ENCODE measurements around the gene ZNF530.

The ZNF530 gene

GRCh38 chr19:57578487-57579205 is 21.0 kb upstream of the ZNF530 start, which contains the start of gene ZNF416:
ZNF416 (minus strand) TSS chr19:57578911; CDS start chr19:57578704, 207 bp downstream.
- peak within 1 kb of the TSS; percentile 90 for H3K4me3 ChIP-seq (ENCODE audit: low read depth, low read length)
- peak; percentile 96 for DNase-seq (ENCODE audit: low read depth)
- peak; percentile 9 for TF ChIP-seq CTCF (IDR thresholded peaks at IDR 0.05; ENCODE audit: low read depth, low read length, missing control alignments)
- in situ Hi-C loops (cut with HindIII; ENCODE audit: low sequenced_read_pairs): no loop called here

- TF ChIP-seq CTCF (IDR thresholded peaks at IDR 0.05; ENCODE audit: low read depth, low read length, missing control alignments): no peak
- peak overlapping the region; percentile 64 for H3K4me3 ChIP-seq (ENCODE audit: low read depth, low read length)
- DNase-seq (ENCODE audit: low read depth): no peak
- in situ Hi-C loops (cut with HindIII; ENCODE audit: low sequenced_read_pairs): no loop called here
These were observed 16.6 kb upstream of the ZNF530 start for GRCh38 chr19:57583104-57583520.

GRCh38 chr19:57583521-57584416 is 15.9 kb upstream of the ZNF530 start, which contains the start of gene ZIK1:
ZIK1 (plus strand) TSS chr19:57584145; CDS start chr19:57584357, 212 bp downstream.
- in situ Hi-C loops (cut with HindIII; ENCODE audit: low sequenced_read_pairs): no loop called here
- peak within 1 kb of the TSS; percentile 64 for H3K4me3 ChIP-seq (ENCODE audit: low read depth, low read length)
- peak; percentile 79 for DNase-seq (ENCODE audit: low read depth)
- no peak for TF ChIP-seq CTCF (IDR thresholded peaks at IDR 0.05; ENCODE audit: low read depth, low read length, missing control alignments)

GRCh38 chr19:57587529-57587928 is 12.2 kb upstream of the ZNF530 start:
- in situ Hi-C loops (cut with HindIII; ENCODE audit: low sequenced_read_pairs): no loop called here
- no peak overlapping the region for H3K4me3 ChIP-seq (ENCODE audit: low read depth, low read length)
- DNase-seq (ENCODE audit: low read depth): no peak
- TF ChIP-seq CTCF (IDR thresholded peaks at IDR 0.05; ENCODE audit: low read depth, low read length, missing control alignments): no peak

- no peak for DNase-seq (ENCODE audit: low read depth)
- H3K4me3 ChIP-seq (ENCODE audit: low read depth, low read length): peak overlapping the region; percentile 84
- no peak for TF ChIP-seq CTCF (IDR thresholded peaks at IDR 0.05; ENCODE audit: low read depth, low read length, missing control alignments)
- in situ Hi-C loops (cut with HindIII; ENCODE audit: low sequenced_read_pairs): no loop called here
These were observed 316 bp upstream of the ZNF530 start for GRCh38 chr19:57599377-57599760.

GRCh38 chr19:57606931-57607330 is 7.2 kb downstream of the ZNF530 start:
- no peak overlapping the region for H3K4me3 ChIP-seq (ENCODE audit: low read depth, low read length)
- no peak for DNase-seq (ENCODE audit: low read depth)
- in situ Hi-C loops (cut with HindIII; ENCODE audit: low sequenced_read_pairs): no loop called here
- TF ChIP-seq CTCF (IDR thresholded peaks at IDR 0.05; ENCODE audit: low read depth, low read length, missing control alignments): no peak

Data from astrocyte of the cerebellum (primary cell).